HepG2 (cell line): ENCODE results near the gene HNRNPH3. TPM values are rescaled to one million over a fixed set of nuclear protein-coding genes. Genes with fewer than 3 reads are reported as not detected.
"Not testable (repeated sequence)": the region's sequence is repeated elsewhere in the genome, so short reads cannot be mapped to it uniquely, and the experiment has no call there.

Experiments
- ATAC-seq: fragments of 200-7000 bp; cut with Tn5 transposase; 3 replicates; pipeline ENCODE4 v1.9.1; 2020; ENCODE audit warnings: mild to moderate bottlenecking, moderate library complexity
- BruUV-seq: library from RNA; stranded (reverse); fragments of 400-500 nt; replicated peaks from 2 replicates; lab custom pipeline; 2021; lab: Mats Ljungman, UMichigan
- CTCF ChIA-PET: fragments of 300-600 bp; formaldehyde crosslinking; extraction: SDS; loops from one replicate; lab custom pipeline; 2021; ENCODE audit warnings: low total read pairs, inconsistent platforms, low intra/inter-chr PET ratio; lab: Yijun Ruan, JAX
- POLR2A ChIA-PET: fragments of 350-600 bp; sonication (Branson Sonifier 250); formaldehyde crosslinking; loops from one replicate; lab custom pipeline; 2020; ENCODE audit warnings: antibody characterized with exemption, inconsistent platforms; lab: Yijun Ruan, JAX
- DNase-seq: peaks from one replicate; pipeline ENCODE4 v3.0.0-alpha.2; 2015; ENCODE audit warnings: low spot score
- FAIRE-seq: peaks from 3 replicates; lab custom pipeline; 2011; peaks lifted over from hg19 to GRCh38; lab: Jason Lieb, UNC
- H2AFZ ChIP-seq: one replicate; pipeline ENCODE4 v1.6.1; 2011; ENCODE audit warnings: low read length, inconsistent platforms
- H3K27ac ChIP-seq: fragments of 300-600 bp; 3 replicates; pipeline ENCODE4 v1.8.0; 2011; ENCODE audit warnings: mixed run types, mild to moderate bottlenecking, mixed read lengths, low read length, inconsistent platforms; ENCODE audit not compliant: insufficient read depth; ENCODE audit errors: extremely low read length
- H3K27me3 ChIP-seq, 2 experiments: fragments of 200-600 bp in 1 of 2; 2 replicates in 1 of 2; 3 replicates in 1 of 2; pipeline versions ENCODE4 v1.6.0 to v1.8.0; 2011; ENCODE audit warnings: low read length in 2 of 2, mild to moderate bottlenecking in 2 of 2, moderate library complexity in 2 of 2, inconsistent platforms in 1 of 2; ENCODE audit not compliant: insufficient read depth in 2 of 2, control insufficient read depth in 1 of 2
- H3K36me3 ChIP-seq, 2 experiments: fragments of 200-600 bp in 1 of 2; replicated peaks in 1 of 2; 2 replicates in 1 of 2; 3 replicates in 1 of 2; pipeline versions ENCODE4 v1.5.1 to v1.8.0; 2011; ENCODE audit warnings: low read length in 2 of 2, inconsistent platforms in 1 of 2; ENCODE audit not compliant: insufficient read depth in 2 of 2, control insufficient read depth in 1 of 2
- H3K4me1 ChIP-seq: 2 replicates; pipeline ENCODE4 v1.5.1; 2012; ENCODE audit warnings: low read length, inconsistent platforms; ENCODE audit not compliant: insufficient read depth
- H3K4me2 ChIP-seq: 2 replicates; pipeline ENCODE4 v1.6.0; 2011; ENCODE audit warnings: low read depth, low read length, inconsistent platforms
- H3K4me3 ChIP-seq, 3 experiments: fragments of 200-600 bp in 1 of 3; sonication (generic), shearing (Covaris generic) in 1 of 3; replicated peaks in 1 of 3; 2 replicates each; pipeline ENCODE4 v1.5.1; 2011 to 2016; ENCODE audit warnings: low read length in 3 of 3, inconsistent platforms in 2 of 3, low read depth in 2 of 3, mild to moderate bottlenecking in 2 of 3, control low read depth in 1 of 3, mixed read lengths in 1 of 3; ENCODE audit not compliant: insufficient read depth in 1 of 3
- H3K79me2 ChIP-seq: one replicate; pipeline ENCODE4 v1.6.1; 2011; ENCODE audit warnings: low read length, inconsistent platforms; ENCODE audit not compliant: insufficient read depth
- H3K9ac ChIP-seq: 2 replicates; pipeline ENCODE4 v1.6.0; 2011; ENCODE audit warnings: mild to moderate bottlenecking, low read depth, low read length, inconsistent platforms; ENCODE audit not compliant: insufficient read depth
- H3K9me3 ChIP-seq: 2 replicates; pipeline ENCODE4 v1.5.1; 2012; ENCODE audit warnings: mild to moderate bottlenecking, low read length
- H4K20me1 ChIP-seq: 2 replicates; pipeline ENCODE4 v1.6.0; 2011; ENCODE audit warnings: inconsistent platforms, mild to moderate bottlenecking, low read length, moderate library complexity; ENCODE audit not compliant: insufficient read depth
- CENPT ChIP-seq: sonication (generic); formaldehyde crosslinking; IDR thresholded peaks from 2 replicates; pipeline ENCODE4 v1.8.0; 2022; ENCODE audit warnings: low read depth, mild to moderate bottlenecking, moderate library complexity, missing genetic modification reagents
- PRPF4 ChIP-seq: fragments of 200-400 bp; formaldehyde crosslinking; IDR thresholded peaks from 2 replicates; pipeline ENCODE4 v1.6.1; 2016; ENCODE audit warnings: low read length, low read depth; ENCODE audit not compliant: poor library complexity, severe bottlenecking
- ZNF34 ChIP-seq: sonication (generic); formaldehyde crosslinking; IDR thresholded peaks from 2 replicates; pipeline ENCODE4 v1.4.0; 2020; ENCODE audit warnings: mild to moderate bottlenecking, missing genetic modification reagents, borderline replicate concordance
- ZNF460 ChIP-seq: sonication (generic); formaldehyde crosslinking; IDR thresholded peaks from 2 replicates; pipeline ENCODE4 v1.5.1; 2020; ENCODE audit warnings: missing genetic modification reagents, mild to moderate bottlenecking, borderline replicate concordance
- ZNF660 ChIP-seq: sonication (generic); formaldehyde crosslinking; IDR thresholded peaks from 2 replicates; pipeline ENCODE4 v1.5.1; 2020; ENCODE audit warnings: mild to moderate bottlenecking, low read depth, missing genetic modification reagents, borderline replicate concordance
- WGBS: methylation state at CpG from one replicate; pipeline ENCODE4 v1.1.6; 2017; ENCODE audit warnings: low lambda C conversion rate; 5-methylcytosine and 5-hydroxymethylcytosine counted together
- in situ Hi-C: cut with HindIII; loops from 2 replicates; pipeline ENCODE4 v1.10.0; 2017; ENCODE audit warnings: low pct_unique_long_range_greater_than_20kb; ENCODE audit not compliant: extremely low pct_ligation_motif_present
- intact Hi-C: fragments of 100-400 bp; cut with micrococcal nuclease; formaldehyde crosslinking; loops from one replicate; pipeline ENCODE4 v1.10.0; 2022; ENCODE audit not compliant: unreplicated experiment
- polyA plus RNA-seq, 8 experiments: library from polyadenylated mRNA; depleted of rRNA in 3 of 8; stranded (reverse) in 7 of 8; unstranded in 1 of 8; fragments of >200 nt; fragmentation: Illumina TruSeq in 4 of 8; extraction: Trizol in 4 of 8; gene quantifications; 2 replicates each; pipeline versions ENCODE4 v1.2.1 to v1.2.3, GENCODE V29; 2011 to 2016; ENCODE audit warnings: low read depth in 4 of 8, missing spikeins in 1 of 8, mixed read lengths in 1 of 8; ENCODE audit not compliant: insufficient read depth in 1 of 8
- total RNA-seq, 5 experiments: library from RNA; depleted of rRNA; stranded (reverse); fragments of >200 nt; fragmentation: Illumina TruSeq; extraction: Trizol; gene quantifications; 2 replicates each; pipeline ENCODE4 v1.2.3, GENCODE V29; 2016; ENCODE audit warnings: low read depth in 1 of 5
- TF ChIP-seq, protein P1 (sequence below): sonication (generic); formaldehyde crosslinking; IDR thresholded peaks from 2 replicates; pipeline ENCODE4 v1.4.0; 2020; ENCODE audit warnings: missing genetic modification reagents

Gene HNRNPH3
- total and polyA plus RNA-seq, 2 of the 13 experiments (the other 11 are each of a cell fraction or from before 2014, with no cell fraction given) = 46.0 to 47.7 TPM

DNA sequence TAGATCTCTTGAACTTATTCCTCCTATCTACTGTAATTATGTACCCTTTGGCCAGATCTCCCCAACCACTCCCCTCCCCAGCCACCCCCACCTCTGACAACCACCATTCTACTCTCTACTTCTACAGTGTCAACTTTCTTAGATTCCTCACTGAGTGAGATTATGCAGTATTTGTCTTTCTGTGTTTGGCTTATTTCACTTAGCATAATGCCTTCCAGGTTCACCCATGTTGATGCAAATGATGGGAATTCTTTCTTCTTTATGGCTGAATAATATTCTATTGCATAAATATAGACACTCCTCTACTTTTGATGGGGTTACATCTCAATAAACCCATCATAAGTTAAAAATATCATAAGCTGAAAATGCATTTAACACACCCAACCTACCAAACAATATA is 21.3 kb upstream of the HNRNPH3 start:
- no peak for TF ChIP-seq PRPF4
- no peak for TF ChIP-seq ZNF660
- no peak for TF ChIP-seq CENPT
- TF ChIP-seq, protein P1, sequence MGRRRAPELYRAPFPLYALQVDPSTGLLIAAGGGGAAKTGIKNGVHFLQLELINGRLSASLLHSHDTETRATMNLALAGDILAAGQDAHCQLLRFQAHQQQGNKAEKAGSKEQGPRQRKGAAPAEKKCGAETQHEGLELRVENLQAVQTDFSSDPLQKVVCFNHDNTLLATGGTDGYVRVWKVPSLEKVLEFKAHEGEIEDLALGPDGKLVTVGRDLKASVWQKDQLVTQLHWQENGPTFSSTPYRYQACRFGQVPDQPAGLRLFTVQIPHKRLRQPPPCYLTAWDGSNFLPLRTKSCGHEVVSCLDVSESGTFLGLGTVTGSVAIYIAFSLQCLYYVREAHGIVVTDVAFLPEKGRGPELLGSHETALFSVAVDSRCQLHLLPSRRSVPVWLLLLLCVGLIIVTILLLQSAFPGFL (CRISPR knock-in tag) = no peak
- TF ChIP-seq ZNF34 = no peak
- peaks cover 12% of the 10 kb centered on the region for H3K4me1 ChIP-seq
- ChIA-PET POLR2A (no interaction called here), CTCF (no interaction called here)
- no peak overlapping the region for H2AFZ ChIP-seq
- no TSS peak for BruUV-seq
- H3K4me3 ChIP-seq = no peak overlapping the region
- in situ Hi-C loops (loop anchor here (25.0 kb wide), 1 partner anchor 448 kb away; no protein-coding TSS in a partner anchor), intact Hi-C loops (no loop called here)
- H4K20me1 ChIP-seq = no peaks in the 10 kb centered on the region
- H3K27me3 ChIP-seq = no peaks in the 10 kb centered on the region
- no peak overlapping the region for H3K4me2 ChIP-seq
- DNase-seq (no peak), ATAC-seq (no peak), FAIRE-seq (no peak)
- no peaks in the 10 kb centered on the region for H3K79me2 ChIP-seq
- no peaks in the 10 kb centered on the region for H3K9me3 ChIP-seq
- H3K27ac ChIP-seq = no peak overlapping the region
- no peaks in the 10 kb centered on the region for H3K36me3 ChIP-seq
- no peak overlapping the region for H3K9ac ChIP-seq

DNA sequence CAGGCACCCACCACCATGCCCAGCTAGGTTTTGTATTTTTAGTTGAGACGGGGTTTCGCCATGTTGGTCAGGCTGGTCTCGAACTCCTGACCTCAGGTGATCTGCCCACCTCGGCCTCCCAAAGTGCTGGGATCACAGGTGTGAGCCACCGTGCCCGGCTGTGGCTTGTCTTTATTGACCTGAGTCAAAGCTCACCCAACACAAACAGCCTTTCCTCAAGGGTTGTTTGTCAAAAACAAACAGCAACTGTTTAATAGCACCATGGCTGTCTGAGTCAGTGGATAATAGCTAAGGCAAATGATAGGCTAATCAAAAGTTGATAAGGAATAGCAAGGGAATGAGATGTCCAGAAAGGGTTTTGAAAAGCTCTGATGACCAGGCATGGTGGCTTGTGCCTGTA is 16.9 kb upstream of the HNRNPH3 start:
- WGBS = 49% methylated on average over 6 of the region's 6 CpGs
- Histone ChIP-seq H3K4me1 (peaks cover 15% of the 10 kb centered on the region), H3K9me3 (peaks cover 14% of the 10 kb centered on the region)
- DNase-seq, BruUV-seq, FAIRE-seq, H3K4me3 ChIP-seq, intact Hi-C loops, H3K27ac ChIP-seq, ATAC-seq, H3K4me2 ChIP-seq, H4K20me1 ChIP-seq, H3K79me2 ChIP-seq, H3K9ac ChIP-seq, H2AFZ ChIP-seq, H3K36me3 ChIP-seq, H3K27me3 ChIP-seq, CTCF ChIA-PET: not testable (repeated sequence)
- POLR2A ChIA-PET = interaction anchor here (0.8 to 1.2 kb wide), 2 partner anchors 17 to 18 kb away, joined by 3 read pairs; partner anchors contain the start of genes HNRNPH3 and PBLD
- TF ChIP-seq ZNF460 (CRISPR knock-in tag) = peak; percentile 79
- in situ Hi-C loops = loop anchor here (25.0 kb wide), 1 partner anchor 453 kb away; no protein-coding TSS in a partner anchor
